DOHH2 (cell line): ENCODE measurements around the gene DENND1A.

Experiments used
- EZH2phosphoT487 ChIP-seq: fragments of 200-600 bp; sonication (generic); IDR thresholded peaks from 2 replicates; pipeline ENCODE4 v1.6.1; 2017; ENCODE audit warnings: borderline replicate concordance, mild to moderate bottlenecking, antibody characterized with exemption, low read length, moderate library complexity, mixed read lengths
- TF ChIP-seq, protein P1 (sequence below): fragments of 200-600 bp; sonication (generic); IDR thresholded peaks from one replicate; pipeline ENCODE4 v1.5.1; 2014; ENCODE audit warnings: antibody characterized with exemption, mild to moderate bottlenecking, low read depth, low read length; ENCODE audit not compliant: poor library complexity, severe bottlenecking

DNA sequence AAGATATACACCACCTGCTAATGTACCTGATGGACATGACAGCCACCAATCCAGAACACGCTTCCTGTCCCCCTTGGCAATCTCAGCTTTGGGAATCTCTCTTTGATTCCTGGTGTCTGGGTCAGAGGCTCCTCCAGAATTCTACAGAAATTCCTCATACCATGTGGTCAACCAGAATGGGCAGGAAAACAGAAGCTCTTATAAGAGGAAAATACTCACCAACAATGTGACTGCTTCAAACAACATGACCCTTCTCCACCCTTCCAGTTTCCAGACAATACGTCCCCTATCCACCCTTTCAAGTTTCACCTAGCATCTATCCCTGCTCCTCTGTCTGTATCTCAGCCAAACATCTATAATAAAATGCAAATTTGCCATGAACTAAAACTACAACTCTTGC, 247.2 kb downstream of the DENND1A start:
- TF ChIP-seq, protein P1, sequence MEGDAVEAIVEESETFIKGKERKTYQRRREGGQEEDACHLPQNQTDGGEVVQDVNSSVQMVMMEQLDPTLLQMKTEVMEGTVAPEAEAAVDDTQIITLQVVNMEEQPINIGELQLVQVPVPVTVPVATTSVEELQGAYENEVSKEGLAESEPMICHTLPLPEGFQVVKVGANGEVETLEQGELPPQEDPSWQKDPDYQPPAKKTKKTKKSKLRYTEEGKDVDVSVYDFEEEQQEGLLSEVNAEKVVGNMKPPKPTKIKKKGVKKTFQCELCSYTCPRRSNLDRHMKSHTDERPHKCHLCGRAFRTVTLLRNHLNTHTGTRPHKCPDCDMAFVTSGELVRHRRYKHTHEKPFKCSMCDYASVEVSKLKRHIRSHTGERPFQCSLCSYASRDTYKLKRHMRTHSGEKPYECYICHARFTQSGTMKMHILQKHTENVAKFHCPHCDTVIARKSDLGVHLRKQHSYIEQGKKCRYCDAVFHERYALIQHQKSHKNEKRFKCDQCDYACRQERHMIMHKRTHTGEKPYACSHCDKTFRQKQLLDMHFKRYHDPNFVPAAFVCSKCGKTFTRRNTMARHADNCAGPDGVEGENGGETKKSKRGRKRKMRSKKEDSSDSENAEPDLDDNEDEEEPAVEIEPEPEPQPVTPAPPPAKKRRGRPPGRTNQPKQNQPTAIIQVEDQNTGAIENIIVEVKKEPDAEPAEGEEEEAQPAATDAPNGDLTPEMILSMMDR = no peak
- TF ChIP-seq EZH2phosphoT487 = no peak
